Activated CD8-positive, alpha-beta memory T cell treated with anti-CD3 and anti-CD28 coated beads for 48 hours (primary cell): Measurements from ENCODE around the gene RNF182.
"Not testable (repeated sequence)": the region's sequence is repeated elsewhere in the genome, so short reads cannot be mapped to it uniquely, and the experiment has no call there.

Experiments used
- DNase-seq, 3 experiments: peaks; one replicate each; pipeline ENCODE4 v3.0.0-alpha.2; 2020; ENCODE audit warnings: low read depth in 2 of 3, low spot score in 2 of 3

Gene RNF182

GRCh38 chr6:13924949-13925881 is at the start of gene RNF182:
Gene RNF182 (plus strand): TSS chr6:13924952. CDS start chr6:13977120, 52,168 bp downstream.
- no peak for DNase-seq

- DNase-seq = no peak
Measured at GRCh38 chr6:13877051-13877450, 47.7 kb upstream of the RNF182 start.

- not testable (repeated sequence) for DNase-seq
Measured at GRCh38 chr6:13880061-13880663, 44.6 kb upstream of the RNF182 start.

GRCh38 chr6:13881621-13882165 is 43.1 kb upstream of the RNF182 start:
- DNase-seq = no peak

GRCh38 chr6:13883966-13884365 is 40.8 kb upstream of the RNF182 start:
- no peak for DNase-seq

GRCh38 chr6:13884397-13884796 is 40.4 kb upstream of the RNF182 start:
- DNase-seq = no peak

- DNase-seq = no peak
Measured at GRCh38 chr6:13885601-13886000, 39.2 kb upstream of the RNF182 start.

- DNase-seq = no peak
Measured at GRCh38 chr6:13886949-13887348, 37.8 kb upstream of the RNF182 start.

- no peak for DNase-seq
Measured at GRCh38 chr6:13892017-13892645, 32.6 kb upstream of the RNF182 start.

- no peak for DNase-seq
Measured at GRCh38 chr6:13902922-13903321, 21.8 kb upstream of the RNF182 start.

GRCh38 chr6:13903364-13903763 is 21.4 kb upstream of the RNF182 start:
- DNase-seq = no peak

- no peak for DNase-seq
Measured at GRCh38 chr6:13907001-13907350, 17.8 kb upstream of the RNF182 start.

GRCh38 chr6:13907614-13908215 is 17.0 kb upstream of the RNF182 start:
- DNase-seq = no peak

GRCh38 chr6:13908955-13909381 is 15.8 kb upstream of the RNF182 start:
- no peak for DNase-seq

GRCh38 chr6:13910443-13910842 is 14.3 kb upstream of the RNF182 start:
- no peak for DNase-seq

- DNase-seq = no peak
Measured at GRCh38 chr6:13911337-13911736, 13.4 kb upstream of the RNF182 start.

GRCh38 chr6:13913226-13914001 is 11.3 kb upstream of the RNF182 start:
- DNase-seq = no peak

- DNase-seq = no peak
Measured at GRCh38 chr6:13914351-13914750, 10.4 kb upstream of the RNF182 start.

- DNase-seq = no peak
Measured at GRCh38 chr6:13915561-13916229, 9.1 kb upstream of the RNF182 start.
